Keratinocyte (primary cell): ENCODE data around the gene AKIP1. TPM values are rescaled to one million over a fixed set of nuclear protein-coding genes. Genes with fewer than 3 reads are reported as not detected.

ENCODE experiments used
- DNase-seq: peaks from one replicate; pipeline ENCODE4 v3.0.0-alpha.2; 2011; ENCODE audit warnings: low read depth, missing footprints, low spot score
- FAIRE-seq: peaks from 2 replicates; lab custom pipeline; 2011; peaks lifted over from hg19 to GRCh38; lab: Jason Lieb, UNC
- H2AFZ ChIP-seq: 2 replicates; pipeline ENCODE4 v1.6.0; 2012; ENCODE audit warnings: low read length, control low read depth, inconsistent platforms; ENCODE audit not compliant: control insufficient read depth
- H3K27ac ChIP-seq: 2 replicates; pipeline ENCODE4 v1.5.1; 2011; ENCODE audit warnings: low read length; ENCODE audit not compliant: control insufficient read depth, insufficient read depth
- H3K27me3 ChIP-seq: 3 replicates; pipeline ENCODE4 v1.6.0; 2011; ENCODE audit warnings: low read length; ENCODE audit not compliant: control insufficient read depth, insufficient read depth; ENCODE audit errors: extremely low read depth
- H3K36me3 ChIP-seq, 2 experiments: 2 replicates in 1 of 2; 3 replicates in 1 of 2; pipeline ENCODE4 v1.5.1; 2011; ENCODE audit warnings: low read length in 2 of 2, mild to moderate bottlenecking in 1 of 2; ENCODE audit not compliant: control insufficient read depth in 2 of 2, insufficient read depth in 2 of 2; ENCODE audit errors: extremely low read depth in 1 of 2
- H3K4me1 ChIP-seq: 3 replicates; pipeline ENCODE4 v1.5.1; 2011; ENCODE audit warnings: low read length; ENCODE audit not compliant: control insufficient read depth, insufficient read depth; ENCODE audit errors: extremely low read depth
- H3K4me2 ChIP-seq: 3 replicates; pipeline ENCODE4 v1.6.0; 2011; ENCODE audit warnings: low read depth, low read length; ENCODE audit not compliant: control insufficient read depth, insufficient read depth; ENCODE audit errors: extremely low read depth
- H3K4me3 ChIP-seq, 3 experiments: fragments of 200-600 bp in 1 of 3; sonication (generic) in 1 of 3; 2 replicates in 2 of 3; 3 replicates in 1 of 3; pipeline ENCODE4 v1.5.1; 2011 to 2016; ENCODE audit warnings: low read length in 3 of 3, mild to moderate bottlenecking in 3 of 3, control low read depth in 2 of 3, inconsistent platforms in 1 of 3, low read depth in 1 of 3, mixed read lengths in 1 of 3, mixed run types in 1 of 3, moderate library complexity in 1 of 3; ENCODE audit not compliant: control insufficient read depth in 2 of 3, insufficient read depth in 2 of 3; ENCODE audit errors: extremely low read depth in 1 of 3
- H3K79me2 ChIP-seq: 2 replicates; pipeline ENCODE4 v1.6.0; 2012; ENCODE audit warnings: low read length; ENCODE audit not compliant: control insufficient read depth, insufficient read depth
- H3K9ac ChIP-seq: 3 replicates; pipeline ENCODE4 v1.6.0; 2011; ENCODE audit warnings: low read length; ENCODE audit not compliant: control insufficient read depth, insufficient read depth; ENCODE audit errors: extremely low read depth
- H3K9me1 ChIP-seq: 3 replicates; pipeline ENCODE4 v1.6.0; 2011; ENCODE audit warnings: low read length; ENCODE audit not compliant: control insufficient read depth, insufficient read depth; ENCODE audit errors: extremely low read depth
- H3K9me3 ChIP-seq: 2 replicates; pipeline ENCODE4 v1.5.1; 2012; ENCODE audit warnings: low read depth, low read length; ENCODE audit not compliant: control insufficient read depth
- H4K20me1 ChIP-seq: 3 replicates; pipeline ENCODE4 v1.6.0; 2011; ENCODE audit warnings: low read length; ENCODE audit not compliant: control insufficient read depth, insufficient read depth; ENCODE audit errors: extremely low read depth
- EZH2 ChIP-seq: IDR thresholded peaks from one replicate; pipeline ENCODE4 v1.6.1; 2012; ENCODE audit warnings: inconsistent platforms, mild to moderate bottlenecking, low read length, moderate library complexity
- dilution Hi-C: fragments of 300-500 bp; cut with MboI; formaldehyde crosslinking; loops from one replicate; pipeline ENCODE4 v1.7.0; 2020; ENCODE audit warnings: low sequenced_read_pairs; ENCODE audit not compliant: extremely low pct_ligation_motif_present
- polyA plus RNA-seq, 5 experiments: library from polyadenylated mRNA; depleted of rRNA in 3 of 5; stranded (reverse) in 3 of 5; stranded (forward) in 1 of 5; unstranded in 1 of 5; fragments of >200 nt; gene quantifications; 1 replicate in 1 of 5; 2 replicates in 3 of 5; 3 replicates in 1 of 5; pipeline versions ENCODE4 v1.2.1 to v1.2.3, GENCODE V29; 2011 to 2012; ENCODE audit warnings: missing spikeins in 2 of 5, low read depth in 1 of 5, low replicate concordance in 1 of 5
- TF ChIP-seq, protein P1 (sequence below), 3 experiments: IDR thresholded peaks in 1 of 3; conservative IDR thresholded peaks in 1 of 3; optimal IDR thresholded peaks in 1 of 3; 2 replicates in 2 of 3; 3 replicates in 1 of 3; pipeline versions ENCODE3 to v1.5.1; 2011; ENCODE audit warnings: low read length in 3 of 3, mild to moderate bottlenecking in 3 of 3, moderate library complexity in 2 of 3, control low read depth in 1 of 3, inconsistent platforms in 1 of 3; ENCODE audit not compliant: insufficient read depth in 2 of 3; ENCODE audit errors: extremely low read depth in 1 of 3

AKIP1 gene
- polyA plus RNA-seq, 1 donor (not counting 4 experiments of a cell fraction or from before 2014, with no cell fraction given): 46.4 TPM

- H3K36me3 ChIP-seq: peaks cover 6% of the 10 kb centered on the region in 2 experiments
- H3K4me2 ChIP-seq: no peak overlapping the region
- no peaks in the 10 kb centered on the region for H3K9me1 ChIP-seq
- no peaks in the 10 kb centered on the region for H3K4me1 ChIP-seq
- no peak overlapping the region for H2AFZ ChIP-seq
- H3K79me2 ChIP-seq: no peaks in the 10 kb centered on the region
- FAIRE-seq (no peak), DNase-seq (no peak)
- no peaks in the 10 kb centered on the region for H4K20me1 ChIP-seq
- dilution Hi-C loops: no loop called here
- H3K27ac ChIP-seq: no peak overlapping the region
- no peaks in the 10 kb centered on the region for H3K9me3 ChIP-seq
- no peaks in the 10 kb centered on the region for H3K27me3 ChIP-seq
- no peak overlapping the region for H3K9ac ChIP-seq
- no peak overlapping the region for H3K4me3 ChIP-seq
- TF ChIP-seq EZH2: no peak
- TF ChIP-seq, protein P1, sequence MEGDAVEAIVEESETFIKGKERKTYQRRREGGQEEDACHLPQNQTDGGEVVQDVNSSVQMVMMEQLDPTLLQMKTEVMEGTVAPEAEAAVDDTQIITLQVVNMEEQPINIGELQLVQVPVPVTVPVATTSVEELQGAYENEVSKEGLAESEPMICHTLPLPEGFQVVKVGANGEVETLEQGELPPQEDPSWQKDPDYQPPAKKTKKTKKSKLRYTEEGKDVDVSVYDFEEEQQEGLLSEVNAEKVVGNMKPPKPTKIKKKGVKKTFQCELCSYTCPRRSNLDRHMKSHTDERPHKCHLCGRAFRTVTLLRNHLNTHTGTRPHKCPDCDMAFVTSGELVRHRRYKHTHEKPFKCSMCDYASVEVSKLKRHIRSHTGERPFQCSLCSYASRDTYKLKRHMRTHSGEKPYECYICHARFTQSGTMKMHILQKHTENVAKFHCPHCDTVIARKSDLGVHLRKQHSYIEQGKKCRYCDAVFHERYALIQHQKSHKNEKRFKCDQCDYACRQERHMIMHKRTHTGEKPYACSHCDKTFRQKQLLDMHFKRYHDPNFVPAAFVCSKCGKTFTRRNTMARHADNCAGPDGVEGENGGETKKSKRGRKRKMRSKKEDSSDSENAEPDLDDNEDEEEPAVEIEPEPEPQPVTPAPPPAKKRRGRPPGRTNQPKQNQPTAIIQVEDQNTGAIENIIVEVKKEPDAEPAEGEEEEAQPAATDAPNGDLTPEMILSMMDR (optimal IDR thresholded peaks at IDR 0.05 in 1 of 3, IDR thresholded peaks at IDR 0.05 in 1 of 3, conservative IDR thresholded peaks at IDR 0.05 in 1 of 3; ENCODE audit: extremely low read depth in 1 of 3, insufficient read depth in 2 of 3, low read length in 3 of 3): no peak
These were observed 36.4 kb downstream of the AKIP1 start for GRCh38 chr11:8947230-8947943.

DNA sequence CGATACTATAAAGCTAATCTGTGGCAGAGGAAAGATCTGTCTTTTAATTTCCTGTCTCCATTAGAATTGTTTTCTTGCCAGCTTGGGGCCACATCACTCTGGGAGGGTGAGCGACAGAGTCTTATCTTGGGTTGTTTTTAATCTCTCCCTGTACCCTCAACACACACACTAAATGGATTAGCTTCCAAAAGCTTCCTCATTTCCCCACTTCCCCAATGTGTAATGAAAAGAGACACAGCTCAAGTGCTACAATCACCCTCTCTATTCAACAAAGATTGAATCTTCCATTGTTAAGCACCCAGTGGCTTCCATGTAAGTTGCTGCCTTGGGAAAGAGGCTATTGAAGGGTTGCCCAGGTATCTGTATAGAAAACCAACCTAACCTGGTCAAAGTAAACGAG lies 37.9 kb downstream of the AKIP1 start:
- H4K20me1 ChIP-seq: no peaks in the 10 kb centered on the region
- no peaks in the 10 kb centered on the region for H3K4me1 ChIP-seq
- no peaks in the 10 kb centered on the region for H3K9me3 ChIP-seq
- no peak overlapping the region for H3K4me3 ChIP-seq
- peaks cover 6 to 8% of the 10 kb centered on the region in 2 experiments for H3K36me3 ChIP-seq
- no peak overlapping the region for H2AFZ ChIP-seq
- H3K27me3 ChIP-seq: no peaks in the 10 kb centered on the region
- no peak for FAIRE-seq
- no peak for TF ChIP-seq EZH2
- TF ChIP-seq, protein P1 (optimal IDR thresholded peaks at IDR 0.05 in 1 of 3, IDR thresholded peaks at IDR 0.05 in 1 of 3, conservative IDR thresholded peaks at IDR 0.05 in 1 of 3; ENCODE audit: extremely low read depth in 1 of 3, insufficient read depth in 2 of 3, low read length in 3 of 3): no peak
- no peak overlapping the region for H3K4me2 ChIP-seq
- no peak for DNase-seq
- no peaks in the 10 kb centered on the region for H3K79me2 ChIP-seq
- H3K27ac ChIP-seq: no peak overlapping the region
- no peak overlapping the region for H3K9ac ChIP-seq
- H3K9me1 ChIP-seq: no peaks in the 10 kb centered on the region
- dilution Hi-C loops: no loop called here
